GM12874 (cell line): ENCODE results near the gene PLAAT4.

Source experiments
- CTCF ChIP-seq: IDR thresholded peaks from 2 replicates; pipeline ENCODE4 v1.5.1; 2011; ENCODE audit warnings: low read depth, mild to moderate bottlenecking, control low read depth, low read length, moderate library complexity; ENCODE audit not compliant: insufficient read depth

Gene PLAAT4

GRCh38 chr11:63536669-63537292 lies at the start of gene PLAAT4:
Gene PLAAT4 (plus strand): TSS chr11:63536808. CDS start chr11:63536869, 61 bp downstream.
- no peak for TF ChIP-seq CTCF

DNA sequence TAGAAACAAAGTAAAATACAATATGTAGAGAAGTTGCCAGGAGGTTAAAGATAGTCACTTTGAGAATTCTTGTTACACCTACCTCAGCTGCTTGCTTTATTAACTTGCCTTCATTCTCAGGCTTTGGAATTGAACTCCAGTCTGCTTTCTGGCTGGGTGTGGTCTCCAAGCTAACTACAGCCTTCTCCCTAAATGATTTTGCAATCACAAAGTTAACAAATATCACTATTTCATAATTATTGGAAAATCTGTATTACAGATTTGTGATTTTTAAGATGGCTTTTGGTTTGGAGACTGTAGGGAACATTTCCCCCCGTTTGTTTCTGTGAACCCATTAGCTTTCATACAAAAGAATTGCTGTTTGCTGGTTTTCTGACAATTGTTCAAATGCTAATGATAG lies 47.8 kb upstream of the PLAAT4 start:
- TF ChIP-seq CTCF = no peak

GRCh38 chr11:63489879-63490278 lies 46.7 kb upstream of the PLAAT4 start:
- no peak for TF ChIP-seq CTCF

DNA sequence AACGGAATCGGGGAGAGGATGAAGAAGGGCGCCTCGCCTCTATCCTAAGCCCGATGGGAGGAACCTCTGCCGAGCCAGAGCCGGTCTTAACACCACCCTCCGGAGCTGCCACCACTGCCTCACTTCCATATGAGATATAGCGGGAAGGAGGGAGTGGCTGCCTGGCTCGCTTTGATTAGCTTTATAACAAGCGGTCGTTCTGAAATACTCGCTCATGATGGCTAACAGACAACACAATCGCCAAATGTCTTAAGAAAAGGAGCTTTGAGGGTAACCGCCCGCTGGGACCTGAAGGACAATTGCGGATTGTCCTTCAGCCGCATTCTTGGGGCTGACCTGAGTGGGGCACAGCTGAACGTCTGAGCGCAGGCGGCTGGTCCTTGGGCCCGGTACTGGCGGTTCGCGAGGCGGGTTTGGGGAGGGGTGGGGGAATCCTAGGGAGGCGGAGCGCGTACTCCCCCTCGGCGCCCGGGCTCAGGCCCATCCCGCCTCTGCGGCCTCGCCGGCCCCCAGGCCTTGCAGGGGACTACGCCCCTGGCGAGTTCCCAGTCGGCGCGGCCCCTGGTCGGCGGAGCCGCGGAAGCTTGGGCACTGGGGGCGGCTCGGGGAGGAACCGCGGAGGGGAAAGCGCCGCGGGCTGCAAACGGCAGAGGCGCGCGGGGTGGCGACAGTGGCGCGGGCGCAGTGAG lies 45.9 kb upstream of the PLAAT4 start, which contains the start of gene PLAAT5:
Gene PLAAT5 (minus strand): TSS at position 617 of the 689 bp plus-strand sequence. CDS start 133 bp downstream, at position 484.
- TF ChIP-seq CTCF = no peak

DNA sequence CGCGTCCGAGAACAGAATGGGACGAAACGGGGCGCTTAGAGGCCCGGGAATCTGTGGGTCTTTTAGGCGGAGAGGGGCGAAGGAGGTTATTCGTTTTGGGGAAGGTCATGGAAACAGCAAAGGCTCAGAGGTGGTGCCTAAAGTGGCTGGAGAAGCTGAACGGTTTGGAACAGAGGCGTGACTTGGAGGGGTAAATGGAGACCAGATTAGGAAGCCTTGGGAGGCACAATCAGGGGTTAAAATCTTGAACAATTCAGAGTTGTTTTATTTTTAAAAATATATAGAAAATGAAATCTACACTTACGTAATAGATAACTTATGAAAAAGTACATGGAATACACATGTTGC lies 45.4 kb upstream of the PLAAT4 start:
- TF ChIP-seq CTCF = no peak

GRCh38 chr11:63491636-63492372 lies 44.8 kb upstream of the PLAAT4 start:
- TF ChIP-seq CTCF = no peak

DNA sequence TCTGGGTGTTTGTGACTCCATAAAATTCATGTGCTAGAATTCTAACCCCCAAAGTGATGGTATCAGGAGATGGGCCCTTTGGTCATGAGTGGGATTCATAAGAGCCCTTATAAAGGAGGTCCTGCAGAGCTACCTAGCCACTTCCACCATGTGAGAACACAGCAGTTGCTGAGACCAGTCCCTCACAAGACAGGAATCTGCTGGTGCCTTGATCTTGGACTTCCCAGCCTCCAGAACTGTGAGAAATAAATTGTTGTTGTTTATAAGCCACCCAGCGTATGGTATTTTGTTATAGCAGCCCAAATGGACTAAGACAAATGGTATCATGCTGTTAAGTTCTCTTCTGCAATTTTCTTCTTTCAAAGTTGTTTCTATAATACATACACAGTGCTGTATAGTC lies 44.2 kb upstream of the PLAAT4 start:
- no peak for TF ChIP-seq CTCF
